PC-9 (cell line): ENCODE measurements around the gene RABL6. TPM values are rescaled to one million over a fixed set of nuclear protein-coding genes. Genes with fewer than 3 reads are reported as not detected.

Experiments used
- BruUV-seq: library from RNA; stranded (reverse); fragments of 400-500 nt; replicated peaks from 2 replicates; lab custom pipeline; 2021; lab: Mats Ljungman, UMichigan
- CTCF ChIA-PET: fragments of 300-600 bp; sonication (Branson Sonifier 250); formaldehyde crosslinking; loops from one replicate; lab custom pipeline; 2022; ENCODE audit warnings: antibody characterized with exemption; lab: Charles Lee
- POLR2A ChIA-PET: fragments of 300-600 bp; sonication (Branson Sonifier 250); formaldehyde crosslinking; loops from one replicate; lab custom pipeline; 2022; ENCODE audit warnings: antibody characterized with exemption; ENCODE audit not compliant: unreplicated experiment; lab: Charles Lee
- DNase-seq, 2 experiments: peaks; one replicate each; pipeline versions ENCODE4 v3.0.0 to v3.0.0-alpha.2; 2015 to 2022; ENCODE audit warnings: mixed read lengths in 1 of 2
- H2AFZ ChIP-seq: fragments of 200-600 bp; sonication (generic); 2 replicates; pipeline ENCODE4 v1.8.1; 2017; ENCODE audit warnings: antibody characterized with exemption
- H3F3A ChIP-seq: fragments of 200-600 bp; sonication (generic); 2 replicates; pipeline ENCODE4 v1.8.1; 2017; ENCODE audit warnings: antibody characterized with exemption, mild to moderate bottlenecking, low read depth; ENCODE audit not compliant: insufficient read depth
- H3K27ac ChIP-seq: fragments of 200-600 bp; sonication (generic); 2 replicates; pipeline ENCODE4 v1.6.1; 2016; ENCODE audit warnings: mixed run types
- H3K27me3 ChIP-seq: fragments of 200-600 bp; sonication (generic); 2 replicates; pipeline ENCODE4 v1.6.1; 2016; ENCODE audit warnings: low read depth, mixed run types; ENCODE audit not compliant: insufficient read depth
- H3K36me3 ChIP-seq: fragments of 200-600 bp; sonication (generic); 2 replicates; pipeline ENCODE4 v1.6.1; 2016; ENCODE audit warnings: low read depth, mixed run types
- H3K4me1 ChIP-seq: fragments of 200-600 bp; sonication (generic); replicated peaks from 2 replicates; pipeline ENCODE4 v1.6.1; 2016; ENCODE audit warnings: mixed run types; ENCODE audit not compliant: insufficient read depth
- H3K4me2 ChIP-seq: fragments of 200-600 bp; sonication (generic); 2 replicates; pipeline ENCODE4 v1.6.1; 2017; ENCODE audit warnings: mixed run types
- H3K4me3 ChIP-seq: fragments of 200-600 bp; sonication (generic); 2 replicates; pipeline ENCODE4 v1.6.1; 2016; ENCODE audit warnings: mixed run types
- H3K79me2 ChIP-seq: fragments of 200-600 bp; sonication (generic); 2 replicates; pipeline ENCODE4 v1.6.1; 2017; ENCODE audit warnings: low read depth, mixed run types
- H3K9me2 ChIP-seq: fragments of 200-600 bp; sonication (generic); 2 replicates; pipeline ENCODE4 v1.8.1; 2017; ENCODE audit warnings: mild to moderate bottlenecking; ENCODE audit not compliant: insufficient read depth
- H3K9me3 ChIP-seq: fragments of 200-600 bp; sonication (generic); 2 replicates; pipeline ENCODE4 v1.8.1; 2016; ENCODE audit warnings: low read depth; ENCODE audit not compliant: insufficient read depth
- H4K20me1 ChIP-seq: fragments of 200-600 bp; sonication (generic); 2 replicates; pipeline ENCODE4 v1.8.1; 2017; ENCODE audit not compliant: insufficient read depth
- CTCF ChIP-seq: fragments of 200-600 bp; sonication (generic); conservative IDR thresholded peaks from 2 replicates; pipeline ENCODE4 v1.6.1; 2017; ENCODE audit warnings: mixed run types, antibody characterized with exemption, mild to moderate bottlenecking, moderate library complexity
- EZH2 ChIP-seq: fragments of 200-600 bp; sonication (generic); IDR thresholded peaks from 2 replicates; pipeline ENCODE4 v1.8.0; 2017; ENCODE audit warnings: antibody characterized with exemption, low read depth
- intact Hi-C: fragments of 100-400 bp; cut with micrococcal nuclease; formaldehyde crosslinking; loops from one replicate; pipeline ENCODE4 v1.10.0; 2022; ENCODE audit not compliant: unreplicated experiment
- total RNA-seq: library from RNA; stranded (reverse); gene quantifications from 2 replicates; pipeline ENCODE4 v1.2.3, GENCODE V29; 2021

Gene RABL6
- total RNA-seq, 1 experiment from 2014 or later: 116 TPM

- no peak for DNase-seq
- H3K27ac ChIP-seq: no peak overlapping the region
- no peaks in the 10 kb centered on the region for H3K4me1 ChIP-seq
- H3K79me2 ChIP-seq: no peaks in the 10 kb centered on the region
- peaks cover 15% of the 10 kb centered on the region for H3K27me3 ChIP-seq
- intact Hi-C loops: no loop called here
- H3K9me2 ChIP-seq: no peaks in the 10 kb centered on the region
- no peak overlapping the region for H3K4me3 ChIP-seq
- POLR2A ChIA-PET: no interaction called here
- no peak overlapping the region for H3K4me2 ChIP-seq
- H3K9me3 ChIP-seq: no peaks in the 10 kb centered on the region
- BruUV-seq: no TSS peak
- no peaks in the 10 kb centered on the region for H4K20me1 ChIP-seq
- H2AFZ ChIP-seq: no peak overlapping the region
- CTCF ChIA-PET: no interaction called here
- TF ChIP-seq CTCF (no peak), EZH2 (no peak)
- H3K36me3 ChIP-seq: no peaks in the 10 kb centered on the region
- H3F3A ChIP-seq: peaks cover 14% of the 10 kb centered on the region; the same call in 1 of the 2 replicates
These were observed 34.2 kb upstream of the RABL6 start for GRCh38 chr9:136773386-136774044.

- Histone ChIP-seq H3K9me2 (no peaks in the 10 kb centered on the region), H4K20me1 (no peaks in the 10 kb centered on the region), H3K27ac (no peak overlapping the region), H3K4me1 (no peaks in the 10 kb centered on the region), H3K79me2 (no peaks in the 10 kb centered on the region), H3K27me3 (peaks cover 26% of the 10 kb centered on the region), H2AFZ (no peak overlapping the region), H3K4me2 (no peak overlapping the region), H3F3A (peaks cover 14% of the 10 kb centered on the region; the same call in 1 of the 2 replicates), H3K9me3 (no peaks in the 10 kb centered on the region), H3K4me3 (no peak overlapping the region), H3K36me3 (no peaks in the 10 kb centered on the region)
- no peak for TF ChIP-seq CTCF
- no peak for TF ChIP-seq EZH2
- intact Hi-C loops: no loop called here
- ChIA-PET POLR2A (no interaction called here), CTCF (interaction anchor here (0.8 kb wide), 1 partner anchor 255 kb away, joined by 4 read pairs; no protein-coding TSS in a partner anchor)
- no peak for DNase-seq
- BruUV-seq: no TSS peak
These were observed 33.2 kb upstream of the RABL6 start for GRCh38 chr9:136774416-136775045.

GRCh38 chr9:136775191-136775590, 32.6 kb upstream of the RABL6 start:
- H3K4me1 ChIP-seq: no peaks in the 10 kb centered on the region
- peaks cover 32% of the 10 kb centered on the region for H3K27me3 ChIP-seq
- H4K20me1 ChIP-seq: no peaks in the 10 kb centered on the region
- BruUV-seq: no TSS peak
- ChIA-PET POLR2A (no interaction called here), CTCF (no interaction called here)
- intact Hi-C loops: no loop called here
- H3K36me3 ChIP-seq: no peaks in the 10 kb centered on the region
- no peaks in the 10 kb centered on the region for H3K9me2 ChIP-seq
- H3K27ac ChIP-seq: no peak overlapping the region
- H2AFZ ChIP-seq: no peak overlapping the region
- H3K4me2 ChIP-seq: no peak overlapping the region
- H3K4me3 ChIP-seq: no peak overlapping the region
- no peak for DNase-seq
- no peaks in the 10 kb centered on the region for H3K9me3 ChIP-seq
- peaks cover 14% of the 10 kb centered on the region; the same call in 1 of the 2 replicates for H3F3A ChIP-seq
- TF ChIP-seq EZH2: no peak
- no peaks in the 10 kb centered on the region for H3K79me2 ChIP-seq
